GM21723 (cell line): ENCODE results near the gene RRP12.
"Not testable (repeated sequence)": the region's sequence is repeated elsewhere in the genome, so short reads cannot be mapped to it uniquely, and the experiment has no call there.

Experiments used
- ATAC-seq: cut with Tn5 transposase; IDR thresholded peaks from one replicate; pipeline ENCODE4 v1.9.1; 2021; ENCODE audit warnings: mild to moderate bottlenecking, moderate library complexity; ENCODE audit not compliant: unreplicated experiment

RRP12 gene

DNA sequence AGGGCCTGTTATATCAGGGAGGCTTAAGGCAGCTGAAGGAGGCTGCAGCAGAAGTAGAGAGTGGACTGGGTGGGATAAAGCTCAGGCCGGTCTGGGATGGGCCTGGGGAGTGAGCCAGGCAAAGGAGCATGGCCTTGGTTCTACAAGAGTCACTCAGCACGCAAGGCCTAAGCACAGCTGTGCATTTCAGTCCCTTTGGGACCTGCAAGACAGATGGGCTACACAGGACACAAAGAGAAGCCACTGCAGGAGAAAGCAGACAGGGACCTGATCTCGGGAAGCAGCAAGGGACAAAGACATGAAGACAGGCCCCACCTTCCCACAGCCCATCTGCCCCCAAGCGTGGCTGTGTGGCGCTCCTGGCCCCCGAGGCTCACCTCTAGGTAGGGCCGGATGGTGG, 29.4 kb downstream of the RRP12 start:
- ATAC-seq = no peak

GRCh38 chr10:97367126-97367649, 34.0 kb downstream of the RRP12 start:
- ATAC-seq = no peak

DNA sequence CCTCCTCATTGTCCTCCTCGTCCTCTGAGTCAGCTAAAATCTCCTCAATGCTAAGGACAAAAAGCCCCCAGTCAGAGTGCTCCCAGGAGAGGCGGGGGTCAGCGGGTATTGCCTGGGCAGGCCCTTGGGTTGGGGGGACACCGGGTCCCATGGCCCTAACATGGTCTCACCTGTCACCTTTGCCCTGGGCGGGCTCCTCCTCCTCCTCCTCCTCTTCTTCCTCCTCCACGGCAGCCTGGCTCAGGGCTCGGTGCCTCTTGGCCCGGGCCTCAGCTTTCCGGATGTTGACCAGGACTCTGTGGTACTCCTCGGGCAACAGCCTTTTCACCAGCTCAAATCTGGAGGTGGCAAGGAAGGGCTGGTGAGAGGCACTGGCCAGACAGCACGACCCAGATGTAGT, 34.6 kb downstream of the RRP12 start:
- ATAC-seq = no peak

- ATAC-seq = no peak
Observed at GRCh38 chr10:97365761-97366351, 35.3 kb downstream of the RRP12 start.

- ATAC-seq = no peak
Observed at GRCh38 chr10:97363071-97363470, 38.1 kb downstream of the RRP12 start.

DNA sequence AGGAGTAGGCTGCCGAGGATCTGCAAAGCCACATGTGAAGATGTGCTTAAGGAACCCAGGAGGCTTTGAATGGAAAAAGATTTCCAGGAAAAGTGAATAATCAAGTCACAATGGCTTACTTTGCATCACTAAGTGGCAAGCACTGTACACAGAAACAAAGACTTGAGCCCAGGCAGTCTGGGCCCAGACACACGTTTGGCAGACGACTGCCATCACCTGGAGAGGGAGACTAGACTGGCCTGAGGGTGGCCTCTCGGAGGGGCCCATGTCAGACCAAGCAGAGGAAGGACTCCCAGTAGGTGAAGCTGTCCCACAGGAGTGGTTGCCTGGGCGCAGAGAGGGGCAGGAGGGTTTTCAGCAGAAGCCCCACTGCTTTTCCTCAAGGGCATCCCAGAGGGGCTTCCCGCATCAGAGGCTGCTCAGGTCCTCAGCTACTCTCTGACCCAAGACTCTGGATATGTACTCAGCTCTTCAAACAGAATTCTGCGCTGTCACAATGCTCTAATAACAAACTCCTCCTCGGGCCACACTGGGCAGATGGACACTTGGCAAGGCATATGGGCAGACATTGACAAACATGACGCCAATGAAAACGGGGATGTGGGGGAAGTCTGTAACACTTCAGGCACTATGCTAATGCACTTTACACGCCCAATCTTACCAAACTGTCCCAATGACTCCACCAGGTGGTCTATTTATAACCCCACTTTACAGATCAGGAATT, 38.7 kb downstream of the RRP12 start:
- ATAC-seq = no peak

- no peak for ATAC-seq
Observed at GRCh38 chr10:97361537-97361901, 39.6 kb downstream of the RRP12 start.

GRCh38 chr10:97360705-97361536, 40.2 kb downstream of the RRP12 start:
- no peak for ATAC-seq

- ATAC-seq = no peak
Observed at GRCh38 chr10:97358781-97359180, 42.4 kb downstream of the RRP12 start.

DNA sequence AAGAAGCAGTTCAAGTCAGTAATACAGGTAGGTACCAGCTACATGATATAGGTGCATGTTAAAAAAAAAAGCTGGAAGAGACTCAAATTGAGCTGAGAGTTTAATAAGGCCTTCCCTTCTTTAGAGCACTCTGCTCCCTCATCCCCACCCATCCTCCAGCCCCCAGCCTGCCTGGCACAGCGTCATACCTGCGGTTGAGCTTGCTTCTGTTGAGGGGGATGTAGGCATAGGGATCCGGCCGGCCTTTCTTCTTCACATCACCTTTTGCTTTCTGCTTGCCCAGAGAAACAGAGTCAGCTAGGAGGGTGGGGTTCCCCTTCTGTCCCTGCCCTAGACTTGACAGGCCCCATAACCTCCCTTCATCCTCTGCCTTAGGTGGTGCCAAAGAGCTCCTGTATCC, 42.8 kb downstream of the RRP12 start:
- no peak for ATAC-seq

- no peak for ATAC-seq
Observed at GRCh38 chr10:97356918-97357317, 44.2 kb downstream of the RRP12 start.

- no peak for ATAC-seq
Observed at GRCh38 chr10:97356318-97356914, 44.7 kb downstream of the RRP12 start.

- no peak for ATAC-seq
Observed at GRCh38 chr10:97355571-97355975, 45.6 kb downstream of the RRP12 start.

GRCh38 chr10:97353945-97354344, 47.2 kb downstream of the RRP12 start:
- no peak for ATAC-seq

GRCh38 chr10:97349752-97350513, 51.2 kb downstream of the RRP12 start:
- no peak for ATAC-seq

GRCh38 chr10:97347317-97347716, 53.8 kb downstream of the RRP12 start:
- no peak for ATAC-seq

- not testable (repeated sequence) for ATAC-seq
Observed at GRCh38 chr10:97343664-97344063, 57.5 kb downstream of the RRP12 start.

GRCh38 chr10:97341416-97341815, 59.7 kb downstream of the RRP12 start:
- ATAC-seq = no peak

GRCh38 chr10:97338041-97338440, 63.1 kb downstream of the RRP12 start:
- ATAC-seq = no peak

DNA sequence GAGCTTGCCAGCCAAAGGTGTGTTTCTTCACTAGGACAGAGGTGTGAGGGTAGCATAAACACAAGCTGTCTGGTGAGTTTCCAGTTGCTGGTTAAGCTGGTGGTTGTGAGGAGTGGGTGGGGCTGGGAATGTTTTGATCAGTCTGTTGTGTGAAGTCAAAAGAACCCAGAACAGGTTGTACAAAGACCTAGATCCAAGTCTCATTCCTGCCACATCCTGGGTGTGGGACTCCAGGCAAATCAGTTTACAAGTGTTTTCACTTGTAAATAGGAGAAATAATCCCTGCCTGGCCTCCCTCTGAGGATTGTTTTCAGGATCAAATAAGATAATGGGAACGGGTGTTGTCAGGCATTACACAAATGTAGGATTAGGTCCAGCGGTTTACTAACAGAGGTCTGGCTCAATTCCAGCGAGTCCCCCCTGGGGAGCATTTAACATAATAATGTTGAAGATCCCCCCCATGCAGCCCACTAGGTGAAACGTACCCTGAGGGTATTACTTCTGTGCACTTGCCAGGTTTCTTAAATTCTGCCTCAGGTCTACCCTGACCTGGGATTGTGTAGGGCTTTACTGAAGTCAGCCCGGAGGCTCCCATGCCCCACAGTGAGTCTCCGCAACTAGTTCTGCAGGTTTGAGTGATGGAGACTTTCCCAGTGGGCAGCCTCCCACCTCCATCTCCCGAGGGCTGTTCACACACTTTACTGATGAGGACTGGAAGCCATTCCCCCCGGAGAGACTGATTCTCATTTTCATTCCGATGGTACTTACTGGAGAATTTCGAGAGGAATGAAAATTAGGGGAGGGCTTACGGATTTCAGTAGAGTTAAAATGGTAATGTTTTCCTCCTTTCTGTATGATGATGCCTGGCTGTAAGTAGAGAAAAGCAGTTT, 64.0 kb downstream of the RRP12 start:
- no peak for ATAC-seq
